HG03060 (cell line): ENCODE data around the gene PDZK1.
"Not testable (repeated sequence)": the region's sequence is repeated elsewhere in the genome, so short reads cannot be mapped to it uniquely, and the experiment has no call there.

Source experiments
- ATAC-seq: cut with Tn5 transposase; IDR thresholded peaks from one replicate; pipeline ENCODE4 v1.9.1; 2021; ENCODE audit warnings: low read depth, moderate number of reproducible peaks; ENCODE audit not compliant: unreplicated experiment

The PDZK1 gene

DNA sequence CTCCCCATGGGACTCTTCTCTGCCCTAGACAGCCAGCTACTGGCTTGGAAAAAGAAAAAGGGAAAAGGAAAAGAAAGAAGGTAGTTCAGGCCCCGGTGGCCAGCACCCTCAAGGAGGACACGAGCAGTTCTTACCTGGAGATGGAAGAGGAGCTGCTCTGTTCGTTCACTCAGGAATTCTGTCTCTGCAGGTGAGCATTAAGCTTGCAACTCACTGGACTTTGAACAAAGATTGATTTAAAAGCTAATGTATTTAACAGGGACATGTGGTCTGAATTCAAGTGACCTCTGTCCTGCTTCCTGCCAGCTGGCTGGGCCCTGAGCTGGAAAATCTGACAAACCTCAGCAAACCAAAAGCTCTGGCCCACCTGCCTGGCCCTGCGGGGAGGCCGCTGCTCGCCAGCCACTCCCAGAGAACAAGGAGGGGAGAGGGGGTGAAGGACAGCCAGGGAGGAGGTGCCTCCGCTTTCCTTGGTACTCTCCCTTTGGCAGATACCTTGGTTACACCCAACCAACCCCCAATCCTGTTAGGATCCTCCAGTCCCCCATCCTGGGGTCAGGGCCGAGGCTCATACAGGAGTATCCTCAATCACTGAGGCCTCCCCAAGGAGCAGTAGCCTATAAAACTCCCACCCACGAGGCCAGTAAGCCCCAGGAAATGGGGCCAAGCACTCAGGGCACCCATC, at the start of gene PDZK1:
PDZK1 (minus strand) TSS at position 186 of the 685 bp plus-strand sequence. CDS start 19,347 bp downstream, outside the sequence.
- no peak for ATAC-seq

GRCh38 chr1:145751491-145752037, 44.4 kb upstream of the PDZK1 start:
- no peak for ATAC-seq

GRCh38 chr1:145750426-145750825, 43.3 kb upstream of the PDZK1 start:
- no peak for ATAC-seq

- no peak for ATAC-seq
These were observed 40.5 kb upstream of the PDZK1 start for GRCh38 chr1:145747398-145748247.

GRCh38 chr1:145740269-145740668, 33.1 kb upstream of the PDZK1 start:
- no peak for ATAC-seq

GRCh38 chr1:145736191-145736590, 29.0 kb upstream of the PDZK1 start:
- ATAC-seq = no peak

DNA sequence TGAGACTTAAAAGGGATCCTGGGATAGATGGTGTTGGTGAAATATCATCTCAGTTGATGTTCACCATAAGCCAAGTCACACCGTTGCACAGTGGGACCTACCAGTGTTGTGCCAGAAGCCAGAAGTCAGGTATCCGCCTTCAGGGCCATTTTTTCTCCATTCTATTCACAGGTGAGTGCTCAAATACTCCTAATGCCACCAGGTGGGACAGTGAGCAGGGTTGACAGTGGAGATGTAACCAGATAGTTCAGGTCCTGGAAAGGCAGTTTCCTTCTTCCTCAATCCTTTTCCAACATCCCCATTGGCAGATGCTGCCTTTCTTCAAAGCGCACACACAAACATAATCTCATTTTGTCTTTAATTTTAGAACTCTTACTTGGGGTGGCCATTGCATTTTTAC, 23.7 kb upstream of the PDZK1 start:
- no peak for ATAC-seq

- ATAC-seq = no peak
These were observed 23.3 kb upstream of the PDZK1 start for GRCh38 chr1:145730467-145730866.

GRCh38 chr1:145729666-145730436, 22.7 kb upstream of the PDZK1 start:
- no peak for ATAC-seq

DNA sequence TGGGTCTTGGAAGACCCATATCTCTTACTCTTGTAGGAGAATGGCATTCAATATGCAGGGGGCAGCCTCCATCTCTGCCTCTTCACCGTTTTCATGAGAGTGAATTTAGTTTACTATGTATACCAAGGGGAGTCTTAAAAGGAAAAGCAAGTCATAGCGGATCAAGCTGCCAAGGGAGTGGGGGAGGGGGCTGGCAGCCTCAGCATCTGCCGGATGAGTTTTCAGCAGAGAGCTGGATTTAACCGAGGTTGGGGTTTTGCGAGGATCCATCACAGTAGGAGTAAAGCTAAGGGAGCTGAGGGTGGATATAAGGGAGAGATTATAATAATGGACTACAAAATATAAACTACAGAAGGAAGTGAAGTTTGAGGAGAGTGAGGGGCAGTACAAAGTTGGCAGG, 22.0 kb upstream of the PDZK1 start:
- ATAC-seq = no peak

- not testable (repeated sequence) for ATAC-seq
These were observed 19.0 kb upstream of the PDZK1 start for GRCh38 chr1:145726193-145726592.

DNA sequence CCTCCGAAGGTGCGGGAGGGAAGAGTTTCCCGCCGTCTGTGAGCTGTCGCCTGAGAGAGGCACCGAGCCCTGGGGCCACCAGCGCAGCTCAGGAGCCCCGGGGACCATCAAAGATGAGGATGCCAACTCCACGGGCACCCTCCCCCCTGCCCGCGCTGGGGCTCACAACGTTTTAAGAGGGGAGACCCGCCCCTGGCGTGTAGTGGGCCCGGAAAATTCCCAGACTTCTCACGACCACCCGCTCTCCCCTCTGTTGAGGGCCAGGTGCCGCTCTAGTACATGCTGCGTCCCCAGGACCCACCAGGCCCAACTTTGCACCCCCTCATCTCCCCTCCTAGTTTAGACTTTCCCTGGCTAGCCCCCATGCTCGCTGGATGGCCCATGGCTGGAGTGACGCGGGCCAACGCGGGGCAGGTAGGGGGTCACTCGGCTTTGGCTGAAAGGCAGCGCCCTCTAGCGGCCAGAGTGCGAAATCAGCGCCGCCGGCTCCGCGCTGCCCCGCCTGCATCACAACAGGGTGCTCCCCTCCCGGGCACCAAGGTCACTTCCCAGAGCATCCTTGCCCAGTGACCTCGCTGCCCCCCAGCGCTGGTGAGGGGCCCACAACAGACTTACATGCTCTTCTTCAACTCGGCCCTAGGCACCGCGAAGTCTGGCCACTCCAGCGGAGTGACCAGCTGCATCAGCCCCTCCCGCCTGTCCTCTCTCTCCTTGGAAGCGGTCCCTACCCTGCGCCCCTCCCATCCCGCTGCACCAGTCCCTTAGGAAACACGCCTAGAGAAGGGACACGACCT, 13.9 kb upstream of the PDZK1 start:
- ATAC-seq = no peak

DNA sequence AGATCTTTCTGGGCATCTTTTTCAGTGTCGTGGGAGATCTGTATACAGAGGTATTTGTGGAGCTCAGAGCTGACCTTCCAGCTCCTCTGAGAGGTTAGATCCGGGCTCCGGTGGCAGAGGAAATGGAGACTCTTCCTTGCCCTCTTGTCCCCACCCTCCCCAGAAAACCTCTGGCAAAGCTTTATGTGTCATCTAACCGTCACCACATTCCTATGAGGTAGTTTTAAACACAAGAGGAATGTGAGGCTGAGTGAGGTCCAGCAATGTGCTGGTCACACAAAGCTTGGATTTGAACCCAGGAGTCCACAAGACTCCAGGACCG, 13.3 kb upstream of the PDZK1 start:
- no peak for ATAC-seq

DNA sequence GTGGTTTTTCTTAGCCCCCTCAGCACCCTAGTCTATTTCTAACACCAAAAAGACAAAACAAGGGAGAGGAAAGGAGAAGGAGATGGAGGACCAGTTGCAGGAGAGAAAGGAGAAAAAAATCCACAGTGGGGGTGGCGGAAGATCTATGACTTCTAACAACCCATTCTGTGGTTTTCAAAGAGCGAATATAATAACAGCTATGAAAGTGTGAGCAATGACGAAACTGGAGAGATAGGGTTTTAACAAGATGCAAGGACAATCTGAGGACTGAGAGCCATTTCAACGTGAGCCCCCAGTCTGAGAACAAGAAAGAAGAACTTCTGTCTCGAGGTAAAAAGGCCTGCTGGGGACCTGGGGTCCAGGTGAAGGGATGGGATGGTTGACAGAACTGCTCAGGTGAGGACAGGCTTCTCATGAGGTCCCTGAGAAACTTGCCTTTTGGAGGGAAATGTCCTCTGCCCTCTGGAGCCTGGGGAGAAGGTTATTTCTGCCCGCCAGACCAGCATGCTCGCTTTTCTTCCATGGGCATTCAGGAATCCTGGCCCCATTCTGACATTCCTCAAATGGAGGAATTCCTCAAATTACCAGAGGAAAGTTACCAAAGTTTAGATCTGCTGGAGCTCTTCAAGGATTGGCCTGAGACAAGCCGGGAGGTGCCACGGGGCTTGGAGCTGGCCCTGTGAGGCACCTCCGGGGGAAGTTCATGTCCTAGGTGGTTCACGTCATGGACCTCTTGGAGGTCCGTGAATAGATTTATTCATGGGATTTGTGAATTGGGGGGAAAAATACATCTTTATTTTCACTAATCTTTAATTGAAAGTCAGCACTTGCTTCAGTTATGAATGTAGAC, 12.3 kb upstream of the PDZK1 start, which contains the start of gene CD160:
CD160 (plus strand) TSS at position 270 of the 850 bp plus-strand sequence. CDS start 8,829 bp downstream, outside the sequence.
- ATAC-seq = no peak

GRCh38 chr1:145718465-145718864, 11.3 kb upstream of the PDZK1 start:
- ATAC-seq = not testable (repeated sequence)

DNA sequence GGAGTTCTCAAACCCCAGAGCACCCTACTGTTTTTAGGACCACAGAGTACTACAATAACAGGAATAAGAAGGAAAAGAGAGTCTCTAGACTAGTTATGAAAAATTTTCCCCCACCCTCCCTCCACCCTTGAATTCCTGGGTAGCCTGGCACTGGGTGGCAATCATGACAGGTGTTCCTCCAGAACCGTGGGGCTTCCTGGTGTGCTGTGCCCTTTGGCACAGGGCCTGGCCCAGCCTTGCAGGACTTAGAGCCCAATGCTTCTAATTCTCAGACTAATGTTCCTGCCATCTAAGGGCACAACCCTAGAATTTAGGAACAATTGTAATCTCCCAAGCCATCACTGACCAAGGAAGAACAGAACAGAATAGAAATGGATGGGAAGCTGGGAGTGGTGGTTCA, 10.7 kb upstream of the PDZK1 start:
- ATAC-seq = no peak

DNA sequence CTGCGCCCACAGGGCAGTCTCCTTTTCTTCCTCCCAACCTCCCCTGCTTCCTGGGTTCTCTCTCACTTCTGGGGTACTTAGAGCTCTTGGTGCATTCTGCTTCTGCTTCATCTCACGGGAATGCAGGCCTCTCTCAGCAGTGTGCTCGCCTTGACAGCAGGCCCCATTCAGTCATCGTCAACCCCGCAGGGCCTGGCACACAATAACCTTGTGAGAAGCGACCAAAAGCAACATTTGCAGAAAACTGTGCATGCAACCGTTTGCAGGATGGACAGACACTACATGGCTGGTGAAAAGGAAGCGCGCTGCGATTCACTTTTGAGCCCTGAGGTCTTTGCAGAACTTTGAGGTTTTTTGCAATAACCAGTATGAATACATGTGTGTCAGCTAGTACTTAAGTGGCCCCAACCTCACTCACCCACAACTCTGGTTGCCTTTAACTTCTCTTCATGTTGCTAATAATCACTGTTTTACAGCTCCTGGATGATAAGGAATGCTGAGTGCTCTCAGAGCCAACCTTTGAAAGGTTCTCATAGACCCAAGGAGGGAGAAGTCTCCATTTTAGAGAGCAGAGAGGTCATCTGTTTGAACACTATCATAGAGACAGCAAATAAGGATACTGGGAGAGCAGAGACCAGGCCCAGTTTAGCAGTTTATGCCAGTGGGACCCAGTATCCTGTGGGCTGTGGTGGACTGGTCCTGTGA, 9.6 kb upstream of the PDZK1 start:
- no peak for ATAC-seq

GRCh38 chr1:145714524-145715111, 7.5 kb upstream of the PDZK1 start:
- ATAC-seq = no peak
